OCI-LY7 (cell line): ENCODE results near the gene BRAF. TPM values are rescaled to one million over a fixed set of nuclear protein-coding genes. Genes with fewer than 3 reads are reported as not detected.

Experiments
- BruUV-seq: library from RNA; stranded (reverse); fragments of 400-500 nt; replicated peaks from 2 replicates; lab custom pipeline; 2021; lab: Mats Ljungman, UMichigan
- CTCF ChIA-PET: fragments of 300-600 bp; sonication (Branson Sonifier 250); formaldehyde crosslinking; loops from one replicate; lab custom pipeline; 2022; ENCODE audit warnings: antibody characterized with exemption; ENCODE audit not compliant: unreplicated experiment; lab: Charles Lee
- POLR2A ChIA-PET: fragments of 300-600 bp; sonication (Branson Sonifier 250); formaldehyde crosslinking; loops from one replicate; lab custom pipeline; 2022; ENCODE audit warnings: antibody characterized with exemption; lab: Charles Lee
- DNase-seq: peaks from one replicate; pipeline ENCODE4 v3.0.0-alpha.2; 2015; ENCODE audit warnings: low spot score
- H2AFZ ChIP-seq: fragments of 200-600 bp; sonication (generic), shearing (Covaris generic); 2 replicates; pipeline ENCODE4 v1.6.1; 2014; ENCODE audit warnings: mild to moderate bottlenecking, antibody characterized with exemption, low read length, moderate library complexity
- H3K27ac ChIP-seq: fragments of 200-600 bp; sonication (generic); 2 replicates; pipeline ENCODE4 v1.5.1; 2014; ENCODE audit warnings: mixed run types, low read depth, mild to moderate bottlenecking, moderate library complexity, low read length, inconsistent platforms; ENCODE audit not compliant: poor library complexity, severe bottlenecking
- H3K36me3 ChIP-seq: fragments of 200-600 bp; sonication (generic); 2 replicates; pipeline ENCODE4 v1.6.1; 2014; ENCODE audit warnings: mild to moderate bottlenecking, antibody characterized with exemption, low read length, moderate library complexity, mixed read lengths; ENCODE audit not compliant: insufficient read depth
- H3K4me1 ChIP-seq: fragments of 200-600 bp; sonication (generic); 2 replicates; pipeline ENCODE4 v1.5.1; 2014; ENCODE audit warnings: mild to moderate bottlenecking, low read length; ENCODE audit not compliant: insufficient read depth, poor library complexity, severe bottlenecking
- H3K4me2 ChIP-seq: fragments of 200-600 bp; sonication (generic); 2 replicates; pipeline ENCODE4 v1.6.1; 2014; ENCODE audit warnings: mild to moderate bottlenecking, low read length
- H3K4me3 ChIP-seq: fragments of 200-600 bp; sonication (generic); 2 replicates; pipeline ENCODE4 v1.5.1; 2014; ENCODE audit warnings: mild to moderate bottlenecking, low read depth, low read length; ENCODE audit not compliant: poor library complexity, severe bottlenecking
- H3K79me2 ChIP-seq: fragments of 200-600 bp; sonication (generic); 2 replicates; pipeline ENCODE4 v1.6.1; 2016; ENCODE audit warnings: low read depth, mild to moderate bottlenecking, low read length, moderate library complexity, mixed read lengths; ENCODE audit not compliant: insufficient read depth
- H3K9me2 ChIP-seq: fragments of 200-600 bp; sonication (generic); 2 replicates; pipeline ENCODE4 v1.6.1; 2016; ENCODE audit warnings: mild to moderate bottlenecking, low read length, mixed read lengths; ENCODE audit not compliant: insufficient read depth
- H3K9me3 ChIP-seq: fragments of 200-600 bp; sonication (generic); 2 replicates; pipeline ENCODE4 v1.6.1; 2014; ENCODE audit warnings: mild to moderate bottlenecking, mixed run types, low read length, mixed read lengths
- H4K20me1 ChIP-seq: fragments of 200-600 bp; sonication (generic); 2 replicates; pipeline ENCODE4 v1.6.1; 2014; ENCODE audit warnings: mild to moderate bottlenecking, antibody characterized with exemption, low read length, moderate library complexity, mixed read lengths; ENCODE audit not compliant: insufficient read depth
- CTCF ChIP-seq: fragments of 200-600 bp; sonication (generic); conservative IDR thresholded peaks from 2 replicates; pipeline ENCODE4 v1.5.1; 2014; ENCODE audit warnings: mild to moderate bottlenecking, antibody characterized with exemption, low read length, moderate library complexity, mixed read lengths
- EZH2phosphoT487 ChIP-seq: fragments of 200-600 bp; sonication (generic); IDR thresholded peaks from 2 replicates; pipeline ENCODE4 v1.6.1; 2018; ENCODE audit warnings: low read depth, borderline replicate concordance, mild to moderate bottlenecking, mixed run types, antibody characterized with exemption, low read length, moderate library complexity, mixed read lengths
- intact Hi-C: fragments of 100-400 bp; cut with micrococcal nuclease; formaldehyde crosslinking; loops from one replicate; pipeline ENCODE4 v1.10.0; 2022; ENCODE audit not compliant: unreplicated experiment
- total RNA-seq, 2 experiments: library from RNA; depleted of rRNA in 1 of 2; stranded (reverse); fragments of >200 nt in 1 of 2; shearing (Covaris generic) in 1 of 2; gene quantifications; 2 replicates each; pipeline ENCODE4 v1.2.3, GENCODE V29; 2014 to 2022

The BRAF gene
- total RNA-seq, 2 experiments from 2014 or later, result 17.1 to 41.6 TPM

- Histone ChIP-seq H3K4me3 (no peak overlapping the region), H3K36me3 (peaks cover 51% of the 10 kb centered on the region), H3K27ac (no peak overlapping the region), H3K79me2 (peaks cover 7% of the 10 kb centered on the region; the same call in 1 of the 2 replicates), H3K9me2 (no peaks in the 10 kb centered on the region), H3K4me1 (no peaks in the 10 kb centered on the region), H3K4me2 (no peak overlapping the region), H3K9me3 (no peaks in the 10 kb centered on the region), H4K20me1 (no peaks in the 10 kb centered on the region), H2AFZ (no peak overlapping the region)
- intact Hi-C loops, result no loop called here
- CTCF ChIA-PET, result no interaction called here
- DNase-seq, result no peak
- TF ChIP-seq CTCF (no peak), EZH2phosphoT487 (no peak)
- POLR2A ChIA-PET, result interaction anchor here (1.3 kb wide), 1 partner anchor 8 kb away, joined by 3 read pairs; no protein-coding TSS in a partner anchor
- BruUV-seq, result no TSS peak
These were observed 217.6 kb downstream of the BRAF start for GRCh38 chr7:140707132-140707531.

DNA sequence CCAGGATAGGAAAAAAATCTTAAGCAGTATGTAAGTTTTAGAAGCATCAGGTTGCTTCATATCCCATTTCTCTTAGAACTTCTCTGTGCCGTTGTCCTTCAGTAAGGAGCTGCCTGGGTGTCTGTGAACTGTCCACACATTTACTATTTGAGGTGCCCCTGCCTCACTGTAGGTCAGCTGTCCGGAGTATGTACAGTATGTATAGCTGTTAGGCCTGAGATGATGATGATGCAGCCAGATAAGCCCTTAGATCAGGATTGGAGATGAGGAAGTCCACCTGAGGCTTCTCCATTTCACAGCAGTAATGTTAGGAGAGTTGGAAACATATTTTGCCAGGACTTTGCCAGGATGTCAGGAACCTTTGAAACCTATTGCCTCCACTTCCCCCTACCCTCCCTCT, 220.5 kb downstream of the BRAF start:
- BruUV-seq, result no TSS peak

More for the DNA sequence above, 220.5 kb downstream of the BRAF start:
- Histone ChIP-seq H3K4me3 (no peak overlapping the region), H3K4me2 (no peak overlapping the region), H3K27ac (no peak overlapping the region), H2AFZ (no peak overlapping the region), H3K9me3 (no peaks in the 10 kb centered on the region), H3K36me3 (peaks cover 77% of the 10 kb centered on the region), H3K4me1 (no peaks in the 10 kb centered on the region), H3K9me2 (no peaks in the 10 kb centered on the region), H4K20me1 (no peaks in the 10 kb centered on the region), H3K79me2 (peaks cover 34% of the 10 kb centered on the region)
- TF ChIP-seq EZH2phosphoT487 (no peak), CTCF (no peak)
- CTCF ChIA-PET, result no interaction called here
- POLR2A ChIA-PET, result interaction anchor here (0.7 kb wide), 1 partner anchor 47 kb away, joined by 3 read pairs; no protein-coding TSS in a partner anchor
- intact Hi-C loops, result no loop called here
- DNase-seq, result no peak
